ENCODE measurements around the gene THAP7. TPM values are rescaled to one million over a fixed set of nuclear protein-coding genes. Genes with fewer than 3 reads are reported as not detected.

Gene THAP7
- total RNA-seq, 1 donor from 2014 or later: 26.4 TPM

- peak overlapping the region; percentile 92 for H3K27ac Mint-ChIP-seq
- no peak for DNase-seq (ENCODE audit: extremely low spot score, unreplicated experiment)
- no peaks in the 10 kb centered on the region for H3K9me3 Mint-ChIP-seq
- peaks cover 3% of the 10 kb centered on the region for H3K27me3 Mint-ChIP-seq
- peaks cover 18% of the 10 kb centered on the region for H3K4me1 Mint-ChIP-seq (ENCODE audit: unreplicated experiment)
- H3K36me3 Mint-ChIP-seq: peaks cover 4% of the 10 kb centered on the region
- H3K4me3 Mint-ChIP-seq: peak overlapping the region; percentile 91
- no peak for TF ChIP-seq CTCF (conservative IDR thresholded peaks at IDR 0.05)
Observed at GRCh38 chr22:20979940-20980453, 21.9 kb downstream of the THAP7 start.

GRCh38 chr22:20979243-20979809 lies 22.6 kb downstream of the THAP7 start:
- H3K36me3 Mint-ChIP-seq: peaks cover 4% of the 10 kb centered on the region
- H3K4me1 Mint-ChIP-seq (ENCODE audit: unreplicated experiment): peaks cover 18% of the 10 kb centered on the region
- H3K27ac Mint-ChIP-seq: peak overlapping the region; percentile 92
- peaks cover 3% of the 10 kb centered on the region for H3K27me3 Mint-ChIP-seq
- H3K9me3 Mint-ChIP-seq: no peaks in the 10 kb centered on the region
- no peak for TF ChIP-seq CTCF (conservative IDR thresholded peaks at IDR 0.05)
- peak overlapping the region; percentile 91 for H3K4me3 Mint-ChIP-seq
- DNase-seq (ENCODE audit: extremely low spot score, unreplicated experiment): no peak

- TF ChIP-seq CTCF (conservative IDR thresholded peaks at IDR 0.05): no peak
- Mint-ChIP-seq H3K36me3 (no peaks in the 10 kb centered on the region), H3K4me3 (no peak overlapping the region), H3K9me3 (no peaks in the 10 kb centered on the region), H3K27me3 (peaks cover 3% of the 10 kb centered on the region), H3K4me1 (ENCODE audit: unreplicated experiment) (peaks cover 13% of the 10 kb centered on the region), H3K27ac (no peak overlapping the region)
- no peak for DNase-seq (ENCODE audit: extremely low spot score, unreplicated experiment)
Observed at GRCh38 chr22:20978419-20978818, 23.5 kb downstream of the THAP7 start.

GRCh38 chr22:20977516-20978170 lies 24.3 kb downstream of the THAP7 start:
- DNase-seq (ENCODE audit: extremely low spot score, unreplicated experiment): no peak
- no peak overlapping the region for H3K27ac Mint-ChIP-seq

GRCh38 chr22:20977019-20977418 lies 24.9 kb downstream of the THAP7 start:
- DNase-seq (ENCODE audit: extremely low spot score, unreplicated experiment): no peak
- Mint-ChIP-seq H3K27me3 (peaks cover 3% of the 10 kb centered on the region), H3K4me3 (no peak overlapping the region), H3K9me3 (no peaks in the 10 kb centered on the region), H3K27ac (no peak overlapping the region), H3K4me1 (ENCODE audit: unreplicated experiment) (peaks cover 13% of the 10 kb centered on the region), H3K36me3 (no peaks in the 10 kb centered on the region)
- no peak for TF ChIP-seq CTCF (conservative IDR thresholded peaks at IDR 0.05)

More at GRCh38 chr22:20977516-20978170, 24.3 kb downstream of the THAP7 start:
- no peaks in the 10 kb centered on the region for H3K36me3 Mint-ChIP-seq
- peaks cover 3% of the 10 kb centered on the region for H3K27me3 Mint-ChIP-seq
- no peak overlapping the region for H3K4me3 Mint-ChIP-seq
- H3K4me1 Mint-ChIP-seq (ENCODE audit: unreplicated experiment): peaks cover 13% of the 10 kb centered on the region
- no peak for TF ChIP-seq CTCF (conservative IDR thresholded peaks at IDR 0.05)
- H3K9me3 Mint-ChIP-seq: no peaks in the 10 kb centered on the region

Data from type B pancreatic cell (in vitro differentiated cells).